GM18951 (cell line): ENCODE measurements around the gene LRP1.

Source experiments
- POLR2A ChIP-seq: IDR thresholded peaks from 4 replicates; pipeline ENCODE4 v1.6.1; 2011; ENCODE audit warnings: mild to moderate bottlenecking; ENCODE audit not compliant: insufficient read length, insufficient read depth; ENCODE audit errors: extremely low read depth
- in situ Hi-C: fragments of 300-500 bp; cut with MboI; formaldehyde crosslinking; loops from one replicate; pipeline ENCODE4 v1.12.0; 2022; ENCODE audit warnings: low sequenced_read_pairs, mixed read lengths, inconsistent platforms; ENCODE audit not compliant: unreplicated experiment

Gene LRP1

DNA sequence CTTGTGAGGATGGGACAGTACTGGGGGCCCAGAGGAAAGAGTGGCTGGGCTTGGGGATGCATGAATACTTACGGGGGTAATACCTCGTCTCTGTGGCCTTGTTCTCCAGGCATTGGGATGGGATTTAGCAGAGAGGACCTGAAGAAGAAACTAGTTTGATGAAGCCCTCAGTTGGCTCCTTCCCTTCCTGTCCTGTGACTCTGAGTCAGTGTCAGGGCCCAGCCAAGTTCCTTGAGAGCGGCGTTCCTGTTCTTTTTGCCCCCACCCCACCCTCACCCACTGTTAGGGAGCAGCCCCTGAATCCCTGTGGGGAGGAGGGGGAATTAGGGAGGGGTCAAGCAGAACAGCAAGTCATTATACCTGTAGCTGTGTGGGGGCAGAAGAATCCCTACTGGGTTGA is 24.4 kb downstream of the LRP1 start:
- TF ChIP-seq POLR2A, result no peak
- in situ Hi-C loops, result no loop called here

DNA sequence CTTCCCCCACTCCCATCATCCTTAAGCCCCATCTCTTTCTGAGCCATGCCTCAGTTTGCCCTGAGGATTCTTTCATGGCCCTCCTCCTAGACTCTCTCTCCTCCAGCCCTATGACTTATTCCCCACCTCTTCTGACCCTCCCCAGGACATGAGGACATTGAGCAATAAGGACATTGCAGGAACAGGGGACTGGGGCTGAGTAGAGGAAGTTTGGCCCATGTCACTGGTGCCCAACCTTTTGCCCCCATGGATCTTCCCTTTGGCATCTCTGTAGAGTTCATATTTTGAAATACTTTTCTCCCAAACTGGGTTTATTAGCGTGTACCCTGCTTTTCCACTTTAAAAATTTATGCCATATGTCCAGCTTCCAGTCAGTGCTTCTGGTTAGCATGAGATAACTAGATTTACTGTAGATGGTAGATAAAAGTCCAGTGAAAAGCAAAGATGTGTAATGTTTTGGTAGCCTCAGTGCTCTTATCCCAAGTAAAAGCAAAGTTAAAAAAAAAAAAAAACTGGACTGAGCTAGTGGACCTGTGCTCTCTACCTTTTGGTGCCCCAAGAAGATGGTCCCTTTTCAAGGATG is 25.2 kb downstream of the LRP1 start:
- in situ Hi-C loops, result no loop called here
- no peak for TF ChIP-seq POLR2A

DNA sequence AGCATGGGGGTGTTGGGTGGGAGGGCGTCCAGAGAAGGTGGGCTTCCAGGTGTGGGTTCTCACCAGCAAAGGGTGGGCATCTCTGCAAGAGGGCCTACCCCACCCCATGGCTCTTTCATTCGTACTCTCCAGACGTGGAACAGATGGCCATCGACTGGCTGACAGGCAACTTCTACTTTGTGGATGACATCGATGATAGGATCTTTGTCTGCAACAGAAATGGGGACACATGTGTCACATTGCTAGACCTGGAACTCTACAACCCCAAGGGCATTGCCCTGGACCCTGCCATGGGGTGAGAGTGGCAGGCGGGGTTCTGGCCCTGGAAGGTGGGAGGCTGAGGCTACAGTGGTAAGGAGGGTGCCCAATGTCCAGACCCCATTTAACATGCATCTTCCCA is 25.8 kb downstream of the LRP1 start:
- no peak for TF ChIP-seq POLR2A
- in situ Hi-C loops, result no loop called here

DNA sequence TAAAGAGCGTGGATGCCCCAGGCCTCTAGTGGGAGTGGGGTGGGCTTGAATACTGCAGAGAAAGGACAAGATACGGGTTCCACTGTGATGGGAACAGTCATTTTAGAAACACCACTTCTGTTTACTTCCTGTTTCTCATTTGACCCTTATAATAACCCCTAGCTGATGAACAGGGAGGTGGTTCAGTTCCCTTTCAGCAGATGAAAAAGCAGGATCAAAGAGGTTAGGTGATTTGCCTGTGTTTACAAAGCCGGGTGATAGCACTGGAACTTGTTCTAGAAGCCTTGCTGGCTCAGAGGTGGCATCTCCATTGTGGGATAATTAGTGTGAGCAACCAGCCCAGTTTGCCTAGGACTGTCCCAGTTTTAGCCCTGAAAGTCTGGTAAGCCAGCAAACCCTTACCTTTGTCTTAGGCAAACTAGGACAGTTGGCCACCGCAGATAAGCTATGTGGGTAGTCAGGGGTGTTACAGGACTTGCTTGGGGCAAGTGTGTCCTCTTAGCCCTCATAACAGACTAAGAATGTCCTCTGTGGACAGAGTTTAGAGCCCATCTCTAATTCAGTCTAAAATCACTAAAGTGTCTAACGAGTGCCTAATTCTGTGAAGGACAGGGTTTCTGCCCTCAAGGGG is 26.6 kb downstream of the LRP1 start:
- no peak for TF ChIP-seq POLR2A
- in situ Hi-C loops, result no loop called here

DNA sequence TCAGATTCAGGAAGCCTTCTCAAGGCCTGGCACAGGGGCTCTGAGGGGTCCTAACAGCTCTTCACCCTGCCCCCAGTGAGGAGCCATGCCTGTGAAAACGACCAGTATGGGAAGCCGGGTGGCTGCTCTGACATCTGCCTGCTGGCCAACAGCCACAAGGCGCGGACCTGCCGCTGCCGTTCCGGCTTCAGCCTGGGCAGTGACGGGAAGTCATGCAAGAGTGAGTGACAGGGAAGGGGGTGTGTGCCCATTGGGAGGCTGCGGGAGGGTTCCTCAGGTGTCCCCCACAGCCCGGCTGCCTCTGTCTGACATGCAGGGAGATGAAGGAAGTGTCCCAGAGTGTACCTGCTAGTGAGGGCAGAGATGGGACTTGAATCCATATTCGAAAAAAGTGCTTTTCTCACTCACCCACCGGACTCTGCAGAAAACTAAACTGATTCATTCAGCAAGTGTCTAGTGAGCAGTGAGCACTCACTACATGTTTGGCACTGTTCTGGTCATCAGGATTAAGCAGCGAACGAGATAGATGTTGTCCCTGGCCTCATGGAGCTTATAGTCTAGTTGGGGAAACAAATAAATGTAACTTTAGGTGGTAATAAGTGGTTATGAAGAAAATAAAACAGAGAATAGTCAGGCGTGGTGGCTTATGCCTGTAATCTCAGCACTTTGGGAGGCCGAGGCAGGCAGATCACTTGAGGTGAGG is 28.6 kb downstream of the LRP1 start:
- no peak for TF ChIP-seq POLR2A
- in situ Hi-C loops, result no loop called here

DNA sequence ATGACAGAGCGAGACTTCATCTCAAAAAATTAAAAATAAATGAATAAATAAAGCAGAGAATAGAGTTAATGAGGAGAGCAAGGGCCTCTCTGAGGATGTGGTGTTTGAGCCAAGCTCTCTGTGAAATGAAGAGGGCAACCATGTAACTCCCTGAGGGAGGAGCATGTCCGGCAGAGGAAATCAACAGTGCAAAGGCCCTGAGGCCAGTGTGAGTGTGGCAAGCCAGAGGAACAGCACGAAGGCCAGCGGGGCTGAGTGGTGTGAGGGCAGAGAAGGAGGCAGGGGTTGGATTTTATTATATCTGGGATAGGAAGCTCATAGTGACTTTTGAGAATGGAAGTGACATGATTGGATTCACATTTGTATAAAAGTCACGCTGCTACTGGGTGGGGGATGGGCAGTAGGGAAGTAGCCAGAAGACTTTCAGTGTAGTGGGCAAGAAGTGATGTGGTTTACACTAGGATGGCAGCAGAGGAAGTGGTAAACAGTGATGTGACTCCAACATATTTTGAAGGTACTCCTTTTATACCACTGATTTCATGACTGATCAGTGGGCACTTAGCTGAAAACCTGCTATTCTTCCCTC is 29.4 kb downstream of the LRP1 start:
- TF ChIP-seq POLR2A, result no peak
- in situ Hi-C loops, result no loop called here

DNA sequence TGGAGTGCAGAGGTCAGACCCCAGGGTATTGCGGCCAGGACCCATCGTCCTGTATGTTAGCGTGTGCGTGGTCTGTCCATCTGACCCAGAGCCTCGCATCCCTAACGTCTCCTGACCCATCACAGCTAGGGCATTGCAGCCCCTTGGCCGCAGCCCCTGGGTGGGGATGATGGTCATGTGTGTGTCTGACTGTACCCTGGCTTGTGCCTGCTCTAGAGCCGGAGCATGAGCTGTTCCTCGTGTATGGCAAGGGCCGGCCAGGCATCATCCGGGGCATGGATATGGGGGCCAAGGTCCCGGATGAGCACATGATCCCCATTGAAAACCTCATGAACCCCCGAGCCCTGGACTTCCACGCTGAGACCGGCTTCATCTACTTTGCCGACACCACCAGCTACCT is 29.9 kb downstream of the LRP1 start:
- TF ChIP-seq POLR2A, result no peak
- in situ Hi-C loops, result no loop called here

DNA sequence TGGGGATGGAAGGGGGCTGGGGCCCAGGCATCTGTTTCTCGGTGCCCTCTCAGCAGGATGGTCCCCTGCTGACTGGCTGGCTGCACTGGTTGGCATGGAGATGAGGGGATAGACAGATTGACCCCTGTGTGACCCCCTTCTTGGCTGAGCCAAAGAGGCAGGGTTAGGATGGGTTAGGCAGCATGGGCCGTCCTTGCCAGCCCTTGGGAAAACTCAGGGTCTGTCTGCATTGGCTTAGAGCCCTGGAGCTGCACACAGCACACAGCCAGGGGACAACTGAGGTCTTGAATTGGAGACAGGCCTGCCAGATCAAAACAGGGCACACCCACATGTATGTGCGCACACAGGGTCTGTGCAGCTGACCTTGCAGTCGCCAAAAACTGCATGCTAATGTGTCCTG is 30.4 kb downstream of the LRP1 start:
- in situ Hi-C loops, result no loop called here
- TF ChIP-seq POLR2A, result no peak

DNA sequence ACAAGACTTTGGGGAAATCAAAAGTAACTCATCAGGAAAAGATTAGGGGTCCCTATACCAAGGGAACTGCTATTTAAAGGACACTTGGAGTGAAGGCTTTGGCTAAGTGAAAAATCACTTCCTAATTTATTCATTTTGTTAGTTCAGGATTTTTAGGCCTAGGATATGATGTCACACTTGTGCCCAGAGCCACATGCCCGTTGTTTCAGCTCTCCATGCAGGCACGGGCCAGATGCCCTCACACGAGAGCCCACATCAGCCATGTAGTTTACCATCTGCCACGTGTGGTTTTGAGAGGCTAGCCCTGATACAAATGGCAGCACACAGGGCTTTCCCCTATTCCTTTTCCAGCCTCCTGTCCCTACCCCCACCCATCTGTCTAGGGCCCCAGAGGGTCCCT is 31.0 kb downstream of the LRP1 start:
- in situ Hi-C loops, result no loop called here
- no peak for TF ChIP-seq POLR2A

DNA sequence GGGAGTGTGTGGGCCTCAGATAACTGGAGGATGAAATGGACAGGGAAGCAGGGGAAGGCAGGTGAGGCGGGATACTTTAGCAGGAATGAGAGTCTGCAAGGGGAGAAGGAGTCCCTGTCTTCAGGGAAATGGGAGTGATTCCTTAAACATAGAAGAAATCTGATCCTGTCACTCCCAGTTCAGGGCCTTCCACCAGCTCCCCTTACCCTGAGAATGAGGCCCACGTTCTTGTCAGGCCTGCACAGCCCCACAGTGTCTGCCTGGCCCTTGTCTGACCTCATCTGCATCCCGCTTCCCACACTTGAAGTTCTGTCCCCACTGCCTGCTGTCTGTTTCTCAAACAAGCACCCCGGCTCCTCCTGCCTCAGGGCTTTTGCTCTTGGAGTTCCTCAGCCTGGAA is 31.8 kb downstream of the LRP1 start:
- no peak for TF ChIP-seq POLR2A
- in situ Hi-C loops, result no loop called here

DNA sequence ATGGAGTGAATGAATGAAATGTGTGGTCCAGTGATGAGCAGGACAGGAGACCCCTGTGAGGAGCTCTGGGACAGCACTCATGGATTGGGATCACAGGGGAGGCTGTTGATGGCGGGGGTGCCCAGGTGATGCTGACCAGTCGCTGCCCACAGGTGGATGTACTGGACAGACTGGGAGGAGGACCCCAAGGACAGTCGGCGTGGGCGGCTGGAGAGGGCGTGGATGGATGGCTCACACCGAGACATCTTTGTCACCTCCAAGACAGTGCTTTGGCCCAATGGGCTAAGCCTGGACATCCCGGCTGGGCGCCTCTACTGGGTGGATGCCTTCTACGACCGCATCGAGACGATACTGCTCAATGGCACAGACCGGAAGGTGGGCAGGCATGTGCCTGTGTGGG is 32.5 kb downstream of the LRP1 start:
- TF ChIP-seq POLR2A, result no peak
- in situ Hi-C loops, result no loop called here

DNA sequence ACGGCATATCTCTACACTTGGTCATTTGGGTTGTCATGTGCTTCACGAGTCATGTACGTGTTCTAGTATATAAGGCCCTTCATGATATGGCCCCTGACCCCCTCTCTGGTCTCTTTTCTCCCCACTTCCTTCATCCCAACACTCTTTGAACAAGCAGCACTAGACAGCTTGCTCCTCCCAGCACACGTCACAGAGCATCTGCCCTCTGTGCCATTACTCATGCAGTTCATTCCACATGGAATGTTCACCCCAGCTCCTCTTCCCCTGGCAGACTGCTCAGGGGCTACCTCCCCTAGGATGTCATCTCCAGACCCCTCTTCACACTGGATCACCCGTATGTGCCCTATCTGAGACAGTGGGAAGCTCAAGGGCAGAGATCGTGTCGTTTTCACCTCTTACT is 33.2 kb downstream of the LRP1 start:
- in situ Hi-C loops, result no loop called here

DNA sequence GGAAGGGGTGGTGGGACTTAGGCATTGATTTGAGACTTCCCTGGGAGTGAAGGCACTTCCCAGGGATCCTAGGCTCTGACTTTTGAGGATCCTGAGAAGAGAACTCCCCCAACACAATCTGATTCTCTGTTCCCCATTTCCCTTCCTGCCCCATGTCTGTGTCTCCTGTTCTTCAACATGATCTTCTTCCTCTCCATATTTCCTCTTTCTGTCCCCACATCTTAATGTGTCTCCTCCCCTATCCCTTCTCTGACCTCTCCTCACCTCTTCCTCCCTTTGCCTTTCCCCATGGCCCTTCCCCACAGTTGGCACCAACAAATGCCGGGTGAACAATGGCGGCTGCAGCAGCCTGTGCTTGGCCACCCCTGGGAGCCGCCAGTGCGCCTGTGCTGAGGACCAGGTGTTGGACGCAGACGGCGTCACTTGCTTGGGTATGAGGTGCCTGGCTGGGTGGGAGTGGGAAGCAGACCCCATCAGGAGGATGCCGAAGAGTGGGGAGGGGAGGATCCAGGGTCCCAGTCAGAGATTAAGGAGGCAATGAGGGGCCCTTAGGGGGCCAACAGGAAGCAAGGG is 34.4 kb downstream of the LRP1 start:
- in situ Hi-C loops, result no loop called here
- no peak for TF ChIP-seq POLR2A

More for the DNA sequence above, 33.2 kb downstream of the LRP1 start:
- no peak for TF ChIP-seq POLR2A

DNA sequence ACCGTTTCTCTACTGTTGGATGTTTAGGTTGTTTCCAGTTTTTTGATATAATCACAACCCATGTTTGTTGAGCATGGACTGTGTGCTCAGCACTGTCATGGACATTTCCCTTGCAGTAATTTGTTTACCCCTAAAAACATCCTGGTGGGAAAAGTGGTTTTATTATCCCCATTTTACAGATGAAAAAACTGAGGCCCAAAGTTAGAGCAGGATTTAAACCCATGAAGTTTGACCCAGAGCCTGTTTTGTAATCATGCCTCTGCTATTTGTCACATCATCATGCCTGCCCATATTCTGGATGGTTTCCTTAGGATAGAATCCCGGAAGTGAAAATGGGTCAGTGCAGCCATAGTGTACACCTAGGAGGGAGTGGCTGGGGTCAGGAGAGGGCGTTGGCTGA is 36.2 kb downstream of the LRP1 start:
- TF ChIP-seq POLR2A, result no peak
- in situ Hi-C loops, result no loop called here

DNA sequence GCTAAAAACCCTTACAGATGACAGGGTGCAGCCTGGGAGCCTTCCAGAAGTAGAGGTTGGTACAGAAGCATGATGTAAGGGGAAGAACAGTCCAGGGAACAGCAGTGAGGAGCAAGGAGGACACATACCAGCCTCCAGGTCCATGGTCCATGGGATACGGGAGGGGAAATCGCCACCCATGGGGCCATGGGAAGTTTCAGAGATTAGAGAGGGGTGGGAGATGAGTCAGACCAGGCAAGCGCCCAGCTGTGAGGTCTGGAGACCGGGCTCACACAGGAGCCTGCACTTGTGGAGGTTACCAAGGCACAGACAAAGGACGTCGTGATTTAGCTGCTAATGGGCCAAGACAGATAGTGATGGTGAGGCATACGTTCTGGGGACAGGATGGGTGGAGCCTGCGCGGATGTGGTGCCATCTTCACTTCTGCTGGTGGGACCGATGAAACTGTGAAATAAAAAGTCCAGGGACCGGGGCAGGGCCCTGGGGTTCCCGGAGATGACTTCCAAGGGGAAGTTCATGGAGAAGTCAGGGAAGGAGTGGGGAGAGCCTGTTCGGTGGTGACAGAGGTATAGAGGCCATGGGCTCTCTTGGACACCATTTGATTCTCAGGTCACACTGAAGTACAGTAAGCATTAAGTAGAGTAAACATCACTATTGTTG is 36.8 kb downstream of the LRP1 start:
- in situ Hi-C loops, result no loop called here
- TF ChIP-seq POLR2A, result no peak
